Renal cortex interstitium (tissue), 11 donors: Measurements from ENCODE around the gene MRM3. TPM values are rescaled to one million over a fixed set of nuclear protein-coding genes. Genes with fewer than 3 reads are reported as not detected.
"Not testable (repeated sequence)": the region's sequence is repeated elsewhere in the genome, so short reads cannot be mapped to it uniquely, and the experiment has no call there.

Source experiments
- DNase-seq, 11 donors: peaks; one replicate each; pipeline ENCODE4 v3.0.0-alpha.2; 2013; ENCODE audit warnings: low read depth in 9 of 11, low spot score in 4 of 11; ENCODE audit errors: extremely low read depth in 1 of 11
- polyA plus RNA-seq, 3 donors: library from polyadenylated mRNA; unstranded; fragments of 120-200 nt; gene quantifications; one replicate each; pipeline ENCODE4 v1.2.1, GENCODE V29; 2013; ENCODE audit not compliant: insufficient read length in 3 of 3

The MRM3 gene
- polyA plus RNA-seq, 3 donors: 20.0 to 20.7 (median 20.1) TPM

GRCh38 chr17:806781-807522 is 24.8 kb downstream of the MRM3 start:
- no peak for DNase-seq

- no peak for DNase-seq
These were observed 25.6 kb downstream of the MRM3 start for GRCh38 chr17:807523-808294.

- DNase-seq: no peak
These were observed 29.1 kb downstream of the MRM3 start for GRCh38 chr17:811051-811784.

GRCh38 chr17:812638-813204 is 30.6 kb downstream of the MRM3 start:
- no peak for DNase-seq

DNA sequence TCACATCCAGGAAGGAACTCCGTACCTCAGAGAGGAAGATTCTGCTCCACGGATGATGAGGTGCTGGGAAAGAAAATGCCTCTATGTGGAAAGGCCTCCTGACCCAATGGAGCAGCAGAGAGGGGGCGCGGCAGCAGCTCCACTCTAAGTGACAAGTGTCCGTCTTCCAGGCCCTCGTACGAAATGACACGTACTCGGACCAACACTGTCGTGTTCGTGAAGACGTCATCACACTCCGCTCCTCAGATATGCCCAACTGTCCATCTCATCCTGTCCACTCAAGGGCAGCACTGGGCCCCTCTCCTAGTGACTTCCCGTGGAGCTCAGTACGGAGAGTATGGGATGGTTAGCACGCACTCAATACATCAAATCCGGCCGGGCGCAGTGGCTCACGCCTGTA is 32.2 kb downstream of the MRM3 start:
- no peak for DNase-seq

GRCh38 chr17:819251-819650 is 37.1 kb downstream of the MRM3 start:
- DNase-seq: no peak

DNA sequence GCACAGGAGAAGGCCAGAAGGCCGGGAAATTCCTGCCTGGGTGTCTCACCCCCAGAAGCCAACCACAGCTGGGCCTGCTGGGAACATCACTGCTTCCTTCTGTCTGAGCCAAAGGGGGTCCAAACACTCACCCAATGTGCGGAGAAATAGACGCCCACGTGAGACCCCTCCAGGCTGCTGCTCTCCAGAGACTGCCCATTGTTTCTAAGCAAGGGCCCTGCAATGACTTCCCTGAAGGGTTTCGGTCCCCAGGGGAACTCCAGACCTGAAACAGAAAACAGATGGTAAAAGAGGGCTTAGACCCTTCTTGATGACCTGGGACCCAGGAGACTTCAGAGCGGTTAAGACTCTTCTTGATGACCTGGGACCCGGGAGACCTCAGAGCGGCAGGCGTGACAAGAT is 41.3 kb downstream of the MRM3 start:
- DNase-seq: no peak

DNA sequence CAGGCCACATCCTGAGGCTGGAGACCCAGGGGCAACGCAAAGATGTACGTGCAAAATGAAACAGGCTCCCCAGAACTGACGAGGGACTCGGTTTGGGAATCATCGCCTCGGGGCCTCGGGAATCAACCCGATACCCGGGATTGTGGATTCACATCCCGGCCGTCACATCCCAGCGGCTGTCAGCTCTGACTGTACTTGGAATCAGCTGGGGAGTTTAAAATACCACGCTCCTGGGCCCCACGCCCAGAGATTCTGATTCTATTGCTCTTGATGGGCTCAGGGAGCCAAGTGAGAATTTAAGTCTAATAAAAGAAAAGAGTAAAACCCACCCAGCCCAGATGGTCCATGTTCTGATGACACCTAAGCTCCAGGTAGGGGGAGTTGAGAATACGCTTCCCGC is 42.2 kb downstream of the MRM3 start:
- no peak for DNase-seq

GRCh38 chr17:825216-825615 is 43.1 kb downstream of the MRM3 start:
- DNase-seq: no peak

DNA sequence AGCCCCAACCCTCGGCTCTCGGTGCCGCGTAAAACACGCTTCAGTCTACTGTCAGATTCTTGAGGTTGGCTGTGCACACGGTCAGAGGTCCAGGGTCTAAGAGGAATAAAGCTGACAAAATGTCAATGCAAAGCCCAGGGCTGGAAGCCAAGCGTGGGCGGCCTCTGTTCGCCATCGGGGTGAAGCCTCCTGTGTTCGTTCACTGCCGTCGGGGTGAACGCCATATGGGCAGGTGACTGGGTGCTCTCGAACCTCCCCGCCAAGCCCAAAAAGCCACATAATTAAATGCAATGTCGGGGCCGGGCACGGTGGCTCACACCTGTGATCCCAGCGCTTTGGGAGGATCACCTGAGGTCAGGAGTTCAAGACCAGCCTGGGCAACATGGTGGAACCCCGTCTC is 44.6 kb downstream of the MRM3 start:
- DNase-seq: no peak

- DNase-seq: no peak
These were observed 46.6 kb downstream of the MRM3 start for GRCh38 chr17:828761-829160.

DNA sequence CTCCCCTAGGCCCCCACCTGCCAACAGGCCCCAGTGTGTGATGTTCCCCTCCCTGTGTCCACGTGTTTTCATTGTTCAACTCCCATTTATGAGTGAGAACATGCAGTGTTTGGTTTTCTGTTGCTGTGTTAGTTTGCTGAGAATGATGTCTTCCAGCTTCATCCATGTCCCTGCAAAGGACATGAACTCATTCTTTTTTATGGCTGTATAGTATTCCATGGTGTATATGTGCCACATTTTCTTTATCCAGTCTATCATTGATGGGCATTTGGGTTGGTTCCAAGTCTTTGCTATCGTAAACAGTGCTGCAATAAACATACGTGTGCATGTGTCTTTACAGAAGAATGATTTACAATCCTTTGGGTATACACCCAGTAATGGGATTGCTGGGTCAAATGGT is 47.5 kb downstream of the MRM3 start:
- not testable (repeated sequence) for DNase-seq

GRCh38 chr17:830381-830780 is 48.2 kb downstream of the MRM3 start:
- DNase-seq: no peak

DNA sequence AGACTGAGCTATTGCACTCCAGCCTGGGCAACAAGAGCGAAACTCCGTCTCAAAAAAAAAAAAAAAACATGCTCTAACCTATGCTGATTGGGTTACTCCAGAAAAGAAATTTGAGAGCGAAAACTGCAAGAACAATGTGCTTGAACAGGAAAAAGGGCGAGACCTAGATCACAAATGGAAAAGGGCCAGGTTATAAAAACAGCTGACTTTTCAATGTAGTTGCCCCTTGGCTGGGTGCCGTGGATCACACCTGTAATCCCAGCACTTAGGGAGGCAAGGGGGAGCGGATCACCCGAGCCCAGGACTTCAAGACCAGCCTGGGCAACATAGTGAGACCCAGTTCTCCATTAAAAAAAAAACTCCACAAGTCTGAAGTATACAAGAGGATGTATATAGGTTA is 48.8 kb downstream of the MRM3 start:
- DNase-seq: no peak

DNA sequence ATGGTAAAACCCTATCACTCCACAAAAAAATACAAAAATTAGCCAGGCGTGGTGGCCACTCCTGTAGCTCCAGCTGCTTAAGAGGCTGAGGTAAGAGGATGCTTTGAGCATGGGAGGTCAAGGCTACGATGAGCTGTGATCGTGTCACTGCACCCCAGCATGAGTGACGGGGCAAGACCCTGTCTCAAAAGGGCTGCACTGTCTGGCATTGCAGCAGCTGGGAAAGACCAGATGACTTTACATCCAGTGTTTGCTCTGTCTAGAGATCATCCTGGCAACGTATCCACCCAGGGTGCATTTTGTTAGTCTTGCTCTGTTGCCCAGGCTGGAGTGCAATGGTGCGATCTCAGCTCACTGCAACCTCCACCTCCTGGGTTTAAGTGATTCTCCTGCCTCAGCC is 52.0 kb downstream of the MRM3 start:
- DNase-seq: no peak

GRCh38 chr17:835263-835662 is 53.1 kb downstream of the MRM3 start:
- DNase-seq: peak in 1 of 11 donors; percentile 46

DNA sequence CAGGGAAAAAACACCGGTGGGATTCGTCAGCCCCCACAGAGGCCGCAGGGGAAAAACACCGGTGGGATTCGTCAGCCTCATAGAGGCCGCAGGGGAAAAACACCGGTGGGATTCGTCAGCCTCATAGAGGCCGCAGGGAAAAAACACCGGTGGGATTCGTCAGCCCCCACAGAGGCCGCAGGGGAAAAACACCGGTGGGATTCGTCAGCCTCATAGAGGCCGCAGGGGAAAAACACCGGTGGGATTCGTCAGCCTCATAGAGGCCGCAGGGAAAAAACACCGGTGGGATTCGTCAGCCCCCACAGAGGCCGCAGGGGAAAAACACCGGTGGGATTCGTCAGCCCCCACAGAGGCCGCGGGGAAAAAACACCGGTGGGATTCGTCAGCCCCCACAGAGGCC is 53.6 kb downstream of the MRM3 start:
- not testable (repeated sequence) for DNase-seq

GRCh38 chr17:836151-836550 is 54.0 kb downstream of the MRM3 start:
- DNase-seq: no peak

DNA sequence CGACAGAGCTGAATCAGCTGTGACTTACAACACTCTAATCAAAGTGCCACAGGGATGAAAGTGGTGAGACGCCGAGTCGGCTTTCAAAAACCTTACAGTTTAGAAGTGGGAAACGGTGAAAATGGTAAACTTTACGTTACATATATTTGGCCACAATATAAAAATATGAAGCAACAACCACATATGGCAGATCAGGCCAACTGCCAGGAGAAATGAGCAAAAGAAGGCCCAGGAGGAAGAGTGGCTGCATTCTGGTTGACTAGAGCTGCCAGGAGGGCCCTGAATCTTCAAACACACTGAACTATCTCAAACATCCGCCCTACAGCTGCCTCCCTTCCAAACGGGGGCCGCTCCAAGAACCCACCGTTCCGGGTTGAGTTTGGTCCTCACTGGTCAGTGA is 56.3 kb downstream of the MRM3 start:
- no peak for DNase-seq

DNA sequence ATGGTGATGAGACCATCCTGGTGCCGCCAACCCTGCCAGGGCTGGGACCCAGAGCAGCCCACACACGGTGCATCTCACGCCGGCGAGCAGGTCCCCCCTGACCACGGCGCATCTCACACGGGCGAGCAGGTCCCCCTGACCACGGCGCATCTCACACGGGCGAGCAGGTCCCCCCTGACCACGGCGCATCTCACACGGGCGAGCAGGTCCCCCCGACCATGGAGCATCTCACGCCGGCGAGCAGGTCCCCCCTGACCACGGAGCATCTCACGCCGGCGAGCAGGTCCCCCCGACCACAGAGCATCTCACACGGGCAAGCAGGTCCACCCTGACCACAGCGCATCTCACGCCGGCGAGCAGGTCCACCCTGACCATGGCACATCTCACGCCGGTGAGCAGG is 59.2 kb downstream of the MRM3 start:
- DNase-seq: no peak
